Hypothalamus (tissue), 51 donors: ENCODE measurements around the gene NOP14.
"Not testable (repeated sequence)": the region's sequence is repeated elsewhere in the genome, so short reads cannot be mapped to it uniquely, and the experiment has no call there.

Experiments
- DNase-seq, 51 donors: peaks; one replicate each; lab custom pipeline; 2025; lab: John Stamatoyannopoulos, UW

Gene NOP14

DNA sequence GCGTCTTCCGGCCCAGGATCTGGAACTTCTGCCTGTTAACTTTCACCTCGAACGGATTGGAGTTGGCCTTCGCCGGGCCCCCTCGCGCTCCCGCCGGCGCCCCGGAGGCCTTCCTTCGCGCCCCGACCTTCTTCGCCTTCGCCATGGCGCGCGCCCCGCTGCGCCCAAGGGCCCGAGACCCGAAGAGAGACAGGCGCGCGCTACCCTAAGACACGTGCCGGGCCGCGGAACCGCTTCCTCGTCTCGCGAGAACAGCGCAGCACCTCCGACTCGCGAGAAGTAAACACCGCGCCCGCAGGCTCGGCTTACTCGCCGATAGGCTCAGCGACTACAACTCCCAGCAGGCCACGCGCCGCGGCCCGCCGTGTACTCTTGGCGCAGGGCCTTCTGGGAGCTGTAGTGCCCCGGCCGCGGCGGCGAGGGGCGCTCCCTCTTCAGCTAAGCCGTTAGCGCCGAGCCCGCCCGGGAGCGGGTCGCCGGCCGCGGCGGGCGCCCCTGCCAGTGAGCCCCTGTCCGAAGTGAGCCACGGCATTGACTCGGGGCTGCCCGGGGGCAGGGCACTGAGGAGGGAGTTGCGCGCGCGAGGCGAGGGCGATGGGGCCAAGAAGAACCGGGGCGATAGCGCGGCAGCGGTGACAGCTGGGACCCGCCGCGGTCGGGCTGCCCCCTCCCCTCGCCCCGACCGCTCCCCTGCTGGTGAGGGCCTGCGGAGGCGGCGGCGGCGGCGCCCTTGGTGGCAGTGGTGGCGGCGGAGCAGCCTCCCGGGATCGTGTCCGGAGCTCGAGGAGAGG is at the start of gene NOP14, which contains the start of gene GRK4:
NOP14 (minus strand) TSS at position 232 of the 791 bp plus-strand sequence; CDS start at position 145, 87 bp downstream.
GRK4 (plus strand) TSS at position 397 of the 791 bp plus-strand sequence. CDS start 500 bp downstream, outside the sequence.
- peak; percentile 61 to 99 (median 95) for DNase-seq

GRCh38 chr4:3011456-3012220 is 48.4 kb upstream of the NOP14 start:
- DNase-seq = no peak

- DNase-seq = no peak
These were observed 47.8 kb upstream of the NOP14 start for GRCh38 chr4:3010998-3011397.

- DNase-seq = no peak
These were observed 47.4 kb upstream of the NOP14 start for GRCh38 chr4:3010577-3010976.

DNA sequence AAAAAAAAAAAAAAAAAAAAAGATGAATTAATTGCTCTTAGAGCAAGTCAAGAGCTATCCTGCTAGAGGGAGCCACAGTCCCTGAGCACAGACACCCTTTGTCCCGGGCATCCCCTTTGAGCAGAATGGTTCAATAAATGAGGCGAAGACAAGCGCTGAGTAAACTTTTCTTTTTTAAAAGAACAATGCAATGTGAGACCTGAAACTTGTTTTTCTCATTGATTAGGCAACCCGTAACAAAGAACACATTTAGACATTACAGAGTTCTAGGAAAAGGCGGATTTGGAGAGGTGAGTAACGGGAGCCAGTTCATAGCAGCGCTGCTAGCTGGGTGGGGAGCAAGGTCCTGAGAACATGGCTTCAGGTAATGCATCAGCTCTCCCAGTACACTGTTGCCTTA is 46.2 kb upstream of the NOP14 start:
- DNase-seq = peak in 4 of 51 donors; percentile 5 to 8 (median 6)

- DNase-seq = no peak
These were observed 44.5 kb upstream of the NOP14 start for GRCh38 chr4:3007724-3008123.

GRCh38 chr4:2996415-2996814 is 33.2 kb upstream of the NOP14 start:
- DNase-seq = no peak

DNA sequence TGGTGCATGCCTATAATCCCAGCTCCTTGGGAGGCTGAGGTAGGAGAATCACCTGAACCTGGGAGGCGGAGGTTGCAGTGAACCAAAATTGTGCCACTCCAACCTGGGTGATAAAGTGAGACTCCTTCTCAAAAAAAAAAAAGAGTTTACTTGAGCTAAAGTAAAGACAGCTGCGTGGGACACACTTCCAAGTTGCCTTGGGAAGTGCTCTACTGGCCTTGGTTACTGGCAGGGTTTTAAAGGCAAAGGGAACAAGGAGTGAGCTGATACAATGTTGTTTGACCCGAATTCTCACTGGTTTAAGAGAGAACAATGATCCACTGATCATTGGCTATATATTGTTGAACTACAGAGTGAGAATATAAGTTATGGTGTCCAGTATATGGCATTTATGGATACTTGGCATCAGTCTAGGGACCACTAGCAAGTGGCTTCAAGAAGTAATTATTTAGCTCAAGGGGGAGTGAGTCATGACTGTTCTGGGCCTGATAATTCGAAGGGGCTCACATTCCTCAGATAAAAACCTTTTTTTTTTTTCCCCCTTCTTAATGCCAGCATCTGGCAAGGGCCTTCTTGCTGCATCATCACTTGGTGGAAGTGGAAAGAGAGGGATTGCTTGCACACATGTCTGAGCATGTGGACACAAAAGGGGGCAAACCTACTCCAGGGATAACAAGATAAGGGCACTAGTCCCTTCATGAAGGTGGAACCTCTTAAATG is 32.5 kb upstream of the NOP14 start:
- DNase-seq = no peak

DNA sequence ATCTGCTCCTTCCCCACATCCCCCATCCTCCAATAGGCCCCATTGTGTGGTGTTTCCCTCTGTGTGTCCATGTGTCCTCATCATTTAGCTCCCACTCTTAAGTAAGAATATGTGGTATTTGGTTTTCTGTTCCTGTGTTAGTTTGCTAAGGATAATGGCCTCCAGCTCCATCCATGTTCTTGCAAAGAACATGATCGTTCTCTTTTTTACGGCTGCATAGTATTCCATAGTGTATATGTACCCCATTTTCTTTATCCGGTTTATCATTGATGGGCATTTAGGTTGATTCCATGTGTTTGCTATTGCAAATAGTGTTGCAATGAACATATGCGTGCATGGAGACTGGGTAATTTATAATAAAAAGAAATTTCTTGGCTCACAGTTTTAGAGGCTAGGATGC is 31.7 kb upstream of the NOP14 start:
- no peak for DNase-seq

GRCh38 chr4:2991243-2991642 is 28.0 kb upstream of the NOP14 start:
- no peak for DNase-seq

DNA sequence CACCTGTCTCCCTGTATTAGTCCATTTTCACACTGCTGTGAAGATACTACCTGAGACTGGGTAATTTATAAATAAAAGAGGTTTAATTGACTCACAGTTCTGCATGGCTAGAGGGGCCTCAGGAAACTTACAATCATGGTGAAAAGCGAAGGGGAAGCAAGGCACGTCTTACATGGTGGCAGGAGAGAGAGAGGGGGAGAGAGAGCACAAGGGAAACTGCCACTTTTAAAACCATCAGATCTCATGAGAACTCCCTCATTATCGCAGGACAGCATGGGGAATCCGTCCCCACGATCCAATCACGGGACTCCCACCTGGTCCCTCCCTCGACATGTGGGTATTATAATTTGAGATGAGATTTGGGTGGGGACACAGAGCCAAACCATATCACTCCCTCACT is 20.5 kb upstream of the NOP14 start:
- not testable (repeated sequence) for DNase-seq

GRCh38 chr4:2982012-2982411 is 18.8 kb upstream of the NOP14 start:
- DNase-seq = no peak

DNA sequence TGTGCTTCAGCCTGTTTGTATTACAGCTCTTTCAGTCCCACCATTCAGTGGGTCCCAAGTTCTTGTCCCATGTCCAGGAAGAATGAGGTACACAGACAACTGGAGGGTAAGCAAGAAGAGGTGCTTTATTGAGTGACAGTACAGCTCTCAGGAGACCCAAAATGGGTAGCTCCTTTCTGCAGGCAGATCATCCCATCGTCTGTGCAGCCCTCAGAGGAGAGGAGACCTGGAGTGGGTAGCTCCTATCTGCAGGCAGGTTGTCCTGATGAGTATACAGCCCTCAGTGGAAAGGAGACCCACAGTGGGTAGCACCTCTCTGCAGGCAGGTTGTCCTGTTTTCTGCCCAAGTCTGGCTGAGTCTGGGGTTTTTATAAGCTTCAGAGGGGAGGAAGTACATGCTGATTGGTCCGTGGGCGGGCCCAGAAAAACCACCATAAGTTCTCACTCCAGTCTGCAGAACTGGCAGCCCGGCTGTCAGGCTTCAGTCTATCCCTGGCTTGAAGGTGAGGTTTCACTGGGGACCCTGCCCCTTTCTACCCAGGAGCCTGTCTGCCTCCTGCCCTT is 18.1 kb upstream of the NOP14 start:
- DNase-seq = no peak

DNA sequence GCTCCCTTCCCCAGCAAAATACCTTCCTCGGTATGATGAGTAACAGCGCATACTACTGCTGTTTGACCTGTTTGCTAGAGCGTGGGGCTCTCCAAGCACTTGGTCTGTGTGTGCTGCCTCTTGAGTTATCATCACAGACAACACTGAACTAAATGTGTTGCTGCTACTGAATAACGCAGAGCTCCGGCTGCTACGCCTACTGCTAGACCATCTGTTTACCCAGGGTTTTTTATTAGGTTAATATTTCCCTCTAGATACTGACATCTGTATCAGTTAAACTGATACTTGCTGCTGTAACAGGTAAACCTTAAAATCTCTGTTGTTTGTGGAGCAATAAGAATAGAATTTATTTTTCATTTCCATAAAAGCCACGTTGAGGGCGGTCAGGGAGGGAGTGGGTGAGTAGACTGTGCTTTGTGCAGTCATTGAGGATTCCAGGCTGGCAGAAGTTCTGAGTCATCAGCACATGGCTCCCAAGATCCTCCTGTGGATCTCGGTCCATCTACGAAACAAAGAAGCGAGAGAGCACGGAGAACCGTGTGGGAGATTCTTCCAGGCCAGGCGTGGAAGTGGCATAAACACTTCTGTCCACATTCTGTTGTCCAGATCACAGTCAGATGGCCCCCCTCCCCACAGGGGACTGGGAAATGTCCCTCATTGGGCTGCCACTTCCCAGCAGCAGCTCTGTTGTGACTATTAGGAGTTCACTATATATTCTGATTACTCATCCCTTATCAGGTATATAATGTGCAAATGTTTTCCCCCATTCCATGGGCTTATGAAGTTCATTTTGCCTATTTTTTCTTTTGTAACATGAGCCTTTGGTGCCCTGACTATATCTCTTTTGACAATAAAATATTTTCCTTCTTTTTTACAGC is 14.2 kb upstream of the NOP14 start:
- DNase-seq = peak in 13 of 51 donors; percentile 4 to 51 (median 15)

DNA sequence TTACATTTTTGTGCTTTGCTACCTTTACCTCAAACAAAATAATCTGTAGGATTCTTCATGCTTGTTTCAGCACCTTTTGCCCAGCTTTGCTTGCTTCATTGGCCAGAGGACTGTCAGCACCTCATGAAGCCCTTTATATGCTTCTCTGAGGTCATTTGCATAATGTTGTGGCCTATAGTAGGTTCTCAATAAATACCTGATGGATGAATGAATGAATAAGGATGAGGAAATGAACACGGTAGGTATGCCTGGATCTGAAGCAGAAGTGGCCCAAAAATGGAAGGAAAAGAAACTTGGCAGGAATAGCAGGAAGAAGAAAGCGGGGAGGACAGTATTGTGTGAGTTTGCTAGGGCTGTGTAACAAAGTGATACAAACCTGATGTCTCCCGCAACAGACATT is 8.1 kb upstream of the NOP14 start:
- no peak for DNase-seq

GRCh38 chr4:2968381-2968780 is 5.2 kb upstream of the NOP14 start:
- DNase-seq = no peak

- no peak for DNase-seq
These were observed 2.1 kb upstream of the NOP14 start for GRCh38 chr4:2965262-2965661.

- no peak for DNase-seq
These were observed 1.6 kb upstream of the NOP14 start for GRCh38 chr4:2964706-2965258.

GRCh38 chr4:2963966-2964471 is 813 bp upstream of the NOP14 start:
- peak in 6 of 51 donors; percentile 31 to 70 (median 53) for DNase-seq
